ENCODE results near the gene NME9.
"Not testable (repeated sequence)": the region's sequence is repeated elsewhere in the genome, so short reads cannot be mapped to it uniquely, and the experiment has no call there.

The NME9 gene

GRCh38 chr3:138329127-138329983 is at the start of gene NME9:
Gene NME9, minus strand, starts transcription at chr3:138329851. Its CDS starts 516 bp downstream, at chr3:138329335.
- no peak for DNase-seq (ENCODE audit: low read depth)

- no peak for DNase-seq (ENCODE audit: low read depth)
Observed at GRCh38 chr3:138378990-138379389, 49.3 kb upstream of the NME9 start.

- no peak for DNase-seq (ENCODE audit: low read depth)
Observed at GRCh38 chr3:138378331-138378730, 48.7 kb upstream of the NME9 start.

- DNase-seq (ENCODE audit: low read depth) = no peak
Observed at GRCh38 chr3:138377804-138378203, 48.2 kb upstream of the NME9 start.

- not testable (repeated sequence) for DNase-seq (ENCODE audit: low read depth)
Observed at GRCh38 chr3:138377212-138377611, 47.6 kb upstream of the NME9 start.

- no peak for DNase-seq (ENCODE audit: low read depth)
Observed at GRCh38 chr3:138376663-138377062, 47.0 kb upstream of the NME9 start.

GRCh38 chr3:138375447-138375846 is 45.8 kb upstream of the NME9 start:
- DNase-seq (ENCODE audit: low read depth) = no peak

- DNase-seq (ENCODE audit: low read depth) = no peak
Observed at GRCh38 chr3:138374573-138375134, 45.0 kb upstream of the NME9 start.

- DNase-seq (ENCODE audit: low read depth) = no peak
Observed at GRCh38 chr3:138373736-138374094, 44.1 kb upstream of the NME9 start.

GRCh38 chr3:138373087-138373735 is 43.6 kb upstream of the NME9 start:
- DNase-seq (ENCODE audit: low read depth) = no peak

- no peak for DNase-seq (ENCODE audit: low read depth)
Observed at GRCh38 chr3:138371070-138371965, 41.7 kb upstream of the NME9 start.

- no peak for DNase-seq (ENCODE audit: low read depth)
Observed at GRCh38 chr3:138370321-138370720, 40.7 kb upstream of the NME9 start.

GRCh38 chr3:138369151-138369900 is 39.7 kb upstream of the NME9 start:
- DNase-seq (ENCODE audit: low read depth) = no peak

GRCh38 chr3:138367911-138368310 is 38.3 kb upstream of the NME9 start:
- no peak for DNase-seq (ENCODE audit: low read depth)

GRCh38 chr3:138367326-138367850 is 37.7 kb upstream of the NME9 start:
- DNase-seq (ENCODE audit: low read depth) = no peak

- DNase-seq (ENCODE audit: low read depth) = no peak
Observed at GRCh38 chr3:138366006-138366759, 36.5 kb upstream of the NME9 start.

- no peak for DNase-seq (ENCODE audit: low read depth)
Observed at GRCh38 chr3:138365253-138365555, 35.6 kb upstream of the NME9 start.

- no peak for DNase-seq (ENCODE audit: low read depth)
Observed at GRCh38 chr3:138364356-138365252, 35.0 kb upstream of the NME9 start.

- no peak for DNase-seq (ENCODE audit: low read depth)
Observed at GRCh38 chr3:138363322-138363721, 33.7 kb upstream of the NME9 start.

GRCh38 chr3:138362538-138362937 is 32.9 kb upstream of the NME9 start:
- no peak for DNase-seq (ENCODE audit: low read depth)
